Muscle of leg (tissue), 16 donors: Measurements from ENCODE around the gene RRM1. TPM values are rescaled to one million over a fixed set of nuclear protein-coding genes. Genes with fewer than 3 reads are reported as not detected.
"Not testable (repeated sequence)": the region's sequence is repeated elsewhere in the genome, so short reads cannot be mapped to it uniquely, and the experiment has no call there.

Experiments used
- DNase-seq: peaks from one replicate; pipeline ENCODE4 v3.0.0; 2013
- H3K27ac ChIP-seq: one replicate; pipeline ENCODE4 v1.5.1; 2013; ENCODE audit warnings: mild to moderate bottlenecking, low read length, control low read depth
- H3K27me3 ChIP-seq: one replicate; pipeline ENCODE4 v1.6.1; 2013; ENCODE audit warnings: low read length; ENCODE audit not compliant: control insufficient read depth, insufficient read depth
- H3K36me3 ChIP-seq: one replicate; pipeline ENCODE4 v1.6.1; 2013; ENCODE audit warnings: low read length; ENCODE audit not compliant: control insufficient read depth, insufficient read depth
- H3K4me1 ChIP-seq: one replicate; pipeline ENCODE4 v1.6.1; 2013; ENCODE audit warnings: low read length; ENCODE audit not compliant: control insufficient read depth, insufficient read depth
- H3K4me3 ChIP-seq: one replicate; pipeline ENCODE4 v1.5.1; 2013; ENCODE audit warnings: low read length, control low read depth
- H3K9me3 ChIP-seq: replicated peaks from 2 replicates; pipeline ENCODE4 v1.6.1; 2013; ENCODE audit warnings: low read depth, low read length; ENCODE audit not compliant: control insufficient read depth
- WGBS: methylation state at CpG from one replicate; pipeline ENCODE4 v1.1.5; 2013; ENCODE audit warnings: missing lambda C conversion rate; ENCODE audit not compliant: insufficient coverage; 5-methylcytosine and 5-hydroxymethylcytosine counted together
- long read RNA-seq, 11 donors: transcript quantifications; one replicate each; lab custom pipeline, GENCODE V29; 2026
- polyA plus RNA-seq, 8 donors: library from polyadenylated mRNA; unstranded; fragments of 120-200 nt; gene quantifications; one replicate each; pipeline versions ENCODE4 v1.2.1 to v1.2.3, GENCODE V29; 2013; ENCODE audit warnings: inconsistent platforms in 1 of 8, low replicate concordance in 1 of 8; ENCODE audit not compliant: insufficient read length in 8 of 8, insufficient read depth in 1 of 8
- total RNA-seq: library from RNA; stranded (reverse); fragments of 120-200 nt; gene quantifications from one replicate; pipeline ENCODE4 v1.2.4, GENCODE V29; 2013

The RRM1 gene
- total RNA-seq (48.2 TPM), polyA plus RNA-seq (10 to 100 TPM; 35.8 to 50.7 (median 43.7) TPM)
- long read RNA-seq, donor 1, partial matches to known transcripts: 6 of 10 reads
- long read RNA-seq, donor 1, other reads (novel, unspliced or antisense): 0 of 10 reads
- long read RNA-seq, donor 2, partial matches to known transcripts: 0 of 1 reads
- long read RNA-seq, donor 2, other reads (novel, unspliced or antisense): 0 of 1 reads
- long read RNA-seq, donor 3, transcript RRM1-201 (19 exons, 3,076 nt): major isoform, 9 of 24 reads
- long read RNA-seq, donor 3, partial matches to known transcripts: 14 of 24 reads
- long read RNA-seq, donor 3, other reads (novel, unspliced or antisense): 0 of 24 reads
- long read RNA-seq, donor 4, partial matches to known transcripts: 0 of 4 reads
- long read RNA-seq, donor 4, other reads (novel, unspliced or antisense): 0 of 4 reads
- long read RNA-seq, donor 5, transcript RRM1-201 (19 exons, 3,076 nt): major isoform, 22 of 89 reads
- long read RNA-seq, donor 5, partial matches to known transcripts: 67 of 89 reads
- long read RNA-seq, donor 5, other reads (novel, unspliced or antisense): 0 of 89 reads
- long read RNA-seq, donor 6, transcript RRM1-201 (19 exons, 3,076 nt): major isoform, 12 of 22 reads
- long read RNA-seq, donor 6, partial matches to known transcripts: 10 of 22 reads
- long read RNA-seq, donor 6, other reads (novel, unspliced or antisense): 0 of 22 reads
- long read RNA-seq, donor 7, transcript RRM1-201 (19 exons, 3,076 nt): major isoform, 7 of 51 reads
- long read RNA-seq, donor 7, partial matches to known transcripts: 44 of 51 reads
- long read RNA-seq, donor 7, other reads (novel, unspliced or antisense): 0 of 51 reads
- long read RNA-seq, donor 8, transcript RRM1-201 (19 exons, 3,076 nt): major isoform, 6 of 30 reads
- long read RNA-seq, donor 8, partial matches to known transcripts: 24 of 30 reads
- long read RNA-seq, donor 8, other reads (novel, unspliced or antisense): 0 of 30 reads
- long read RNA-seq, donor 9, transcript RRM1-201 (19 exons, 3,076 nt): major isoform, 6 of 18 reads
- long read RNA-seq, donor 9, partial matches to known transcripts: 10 of 18 reads
- long read RNA-seq, donor 9, other reads (novel, unspliced or antisense): 0 of 18 reads
- long read RNA-seq, donor 10, transcript RRM1-201 (19 exons, 3,076 nt): major isoform, 15 of 48 reads
- long read RNA-seq, donor 10, partial matches to known transcripts: 32 of 48 reads
- long read RNA-seq, donor 10, other reads (novel, unspliced or antisense): 0 of 48 reads
- long read RNA-seq, donor 11, transcript RRM1-201 (19 exons, 3,076 nt): major isoform, 11 of 29 reads
- long read RNA-seq, donor 11, partial matches to known transcripts: 18 of 29 reads
- long read RNA-seq, donor 11, other reads (novel, unspliced or antisense): 0 of 29 reads

DNA sequence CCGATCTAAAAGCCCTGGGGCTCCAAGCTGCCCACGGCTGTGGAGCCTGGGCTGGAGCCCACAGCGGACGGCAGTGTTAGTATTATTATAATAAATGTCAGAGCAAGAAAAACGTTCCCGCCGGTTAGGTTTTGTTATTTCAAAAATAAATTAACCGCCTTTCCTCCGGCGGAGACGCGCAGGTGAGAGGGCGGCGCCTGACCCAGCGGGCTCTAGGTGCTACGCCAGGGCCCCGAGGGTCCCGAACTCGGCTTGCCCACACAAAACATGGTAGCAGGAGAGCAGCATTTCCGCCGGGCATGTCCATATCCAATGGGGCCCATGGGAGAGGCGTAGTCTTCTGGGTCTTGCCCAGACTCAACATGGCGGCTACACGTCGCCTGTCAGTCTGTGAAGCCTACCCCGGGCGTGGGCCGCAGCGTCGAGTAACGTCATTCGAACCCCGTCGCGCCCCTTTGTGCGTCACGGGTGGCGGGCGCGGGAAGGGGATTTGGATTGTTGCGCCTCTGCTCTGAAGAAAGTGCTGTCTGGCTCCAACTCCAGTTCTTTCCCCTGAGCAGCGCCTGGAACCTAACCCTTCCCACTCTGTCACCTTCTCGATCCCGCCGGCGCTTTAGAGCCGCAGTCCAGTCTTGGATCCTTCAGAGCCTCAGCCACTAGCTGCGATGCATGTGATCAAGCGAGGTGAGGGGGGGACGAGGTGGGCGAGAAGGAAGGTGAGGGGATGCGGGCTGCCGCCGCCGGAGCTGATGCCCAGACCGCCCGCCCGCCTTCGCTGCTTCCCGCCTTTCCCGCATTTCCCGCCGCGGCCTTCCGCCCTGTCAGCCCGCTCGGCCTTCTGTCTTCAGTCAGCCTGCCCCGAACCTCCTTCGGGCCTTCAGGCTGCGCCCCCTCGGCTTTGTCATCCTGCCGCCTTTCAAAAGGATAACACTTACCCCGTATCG is at the start of gene RRM1:
TSS of gene RRM1 (plus strand) at position 452 of the 944 bp plus-strand sequence. CDS start at position 666, 214 bp downstream.
- Histone ChIP-seq H3K36me3 (peaks cover 19% of the 10 kb centered on the region), H3K27ac (peak within 1 kb of the TSS; percentile 99), H3K27me3 (no peaks in the 10 kb centered on the region), H3K9me3 (no peaks in the 10 kb centered on the region), H3K4me3 (peak within 1 kb of the TSS; percentile 79), H3K4me1 (peaks cover 14% of the 10 kb centered on the region)
- under 1% methylated on average over 65 of the region's 74 CpGs for WGBS
- peak; percentile 98 for DNase-seq

DNA sequence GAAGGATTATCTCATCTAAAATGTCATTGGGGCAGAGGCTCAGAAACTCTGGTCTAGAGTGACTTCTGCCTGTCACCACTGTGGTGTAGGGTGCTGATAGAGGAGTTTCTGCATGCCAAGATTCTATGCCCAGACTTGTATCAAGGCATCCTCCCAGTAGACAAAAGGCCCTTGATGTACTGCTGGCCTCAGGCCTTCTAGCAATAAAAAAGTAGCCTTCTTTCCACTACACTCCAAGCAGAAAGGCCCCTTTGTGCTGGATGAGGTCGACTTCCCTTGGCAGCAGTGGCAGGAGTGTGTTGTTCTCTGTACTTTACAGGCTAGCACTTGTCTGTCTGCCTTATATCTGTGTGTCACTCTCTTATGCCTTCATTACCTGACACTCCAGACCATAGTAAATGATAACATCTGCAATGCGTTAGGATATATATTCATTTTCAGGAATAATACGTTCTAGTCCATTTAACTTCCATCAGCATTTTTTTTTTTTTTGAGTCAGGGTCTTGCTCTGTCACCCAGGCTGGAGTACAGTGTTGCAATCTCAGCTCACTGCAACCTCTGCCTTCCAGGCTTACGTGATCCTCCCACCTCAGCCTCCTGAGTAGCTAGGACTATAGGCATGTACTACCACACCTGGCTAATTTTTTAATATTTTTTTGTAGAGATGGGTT is 49.5 kb upstream of the RRM1 start:
- DNase-seq: peak; percentile 28
- no peak overlapping the region for H3K27ac ChIP-seq
- peaks cover 17% of the 10 kb centered on the region for H3K4me1 ChIP-seq
- no CpG with 5 or more reads among the region's 4 CpGs for WGBS
- H3K36me3 ChIP-seq: no peaks in the 10 kb centered on the region
- H3K4me3 ChIP-seq: no peak overlapping the region
- no peaks in the 10 kb centered on the region for H3K27me3 ChIP-seq
- H3K9me3 ChIP-seq: no peaks in the 10 kb centered on the region

DNA sequence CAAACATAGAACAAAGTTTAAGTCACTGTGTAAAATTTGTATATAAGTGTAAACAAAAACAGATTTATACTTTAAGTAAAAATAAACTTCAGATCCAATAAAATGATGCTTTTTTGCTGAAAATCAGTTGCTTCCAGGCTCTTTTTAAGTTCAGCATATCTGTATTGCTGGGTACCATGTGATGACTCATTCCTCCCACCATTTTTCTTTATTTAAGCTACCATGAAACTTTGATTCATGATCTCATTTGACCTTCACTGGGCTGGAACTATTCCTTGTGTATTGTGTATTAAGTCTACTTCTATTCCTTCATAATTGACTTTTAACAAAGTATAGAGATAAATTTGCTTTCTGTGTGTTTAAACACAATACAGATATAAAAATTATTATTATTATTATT is 46.3 kb upstream of the RRM1 start:
- no peak for DNase-seq
- no peaks in the 10 kb centered on the region for H3K36me3 ChIP-seq
- peaks cover 13% of the 10 kb centered on the region for H3K4me1 ChIP-seq
- no peak overlapping the region for H3K27ac ChIP-seq
- no peak overlapping the region for H3K4me3 ChIP-seq
- no peaks in the 10 kb centered on the region for H3K27me3 ChIP-seq
- H3K9me3 ChIP-seq: no peaks in the 10 kb centered on the region

DNA sequence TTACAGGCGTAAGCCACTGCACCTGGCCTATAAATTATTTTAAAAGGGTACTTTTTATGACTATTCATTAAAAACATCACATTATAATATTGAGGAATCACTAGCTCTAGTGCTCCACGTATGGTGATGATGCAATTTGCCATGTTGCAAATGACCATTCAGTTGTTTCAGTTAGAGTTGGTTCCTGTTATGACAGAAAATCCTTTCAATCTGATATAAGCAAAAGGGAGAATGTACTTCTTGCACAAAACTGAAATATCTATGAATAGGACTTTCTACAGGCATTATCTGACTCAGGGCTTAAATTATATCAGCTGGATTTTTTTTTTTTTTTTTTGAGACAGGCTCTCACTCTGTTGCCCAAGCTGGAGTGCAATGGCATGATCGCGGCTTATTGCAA is 45.6 kb upstream of the RRM1 start:
- DNase-seq: no peak
- no peak overlapping the region for H3K4me3 ChIP-seq
- H3K27me3 ChIP-seq: no peaks in the 10 kb centered on the region
- WGBS: no CpG with 5 or more reads among the region's 4 CpGs
- no peaks in the 10 kb centered on the region for H3K36me3 ChIP-seq
- no peak overlapping the region for H3K27ac ChIP-seq
- H3K4me1 ChIP-seq: peaks cover 11% of the 10 kb centered on the region
- no peaks in the 10 kb centered on the region for H3K9me3 ChIP-seq

DNA sequence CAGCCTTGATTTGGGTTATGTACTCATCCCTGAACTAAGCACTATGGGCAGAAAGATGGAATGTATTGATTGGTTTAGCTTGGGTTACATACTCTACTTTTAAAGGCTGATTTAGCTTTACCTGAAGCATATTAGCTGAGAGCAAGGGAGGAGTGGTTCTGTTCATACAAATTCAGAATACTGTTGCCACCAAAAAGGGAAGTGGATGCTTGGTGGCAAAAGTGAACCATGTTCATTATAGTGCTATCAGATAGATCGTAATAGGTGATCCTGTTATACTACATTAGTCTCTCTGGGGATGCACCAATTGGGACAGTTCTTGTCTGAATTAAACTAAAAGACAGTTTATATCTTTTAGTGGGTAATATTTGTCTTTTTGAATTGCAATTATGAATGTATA is 44.5 kb upstream of the RRM1 start:
- no peak for DNase-seq

DNA sequence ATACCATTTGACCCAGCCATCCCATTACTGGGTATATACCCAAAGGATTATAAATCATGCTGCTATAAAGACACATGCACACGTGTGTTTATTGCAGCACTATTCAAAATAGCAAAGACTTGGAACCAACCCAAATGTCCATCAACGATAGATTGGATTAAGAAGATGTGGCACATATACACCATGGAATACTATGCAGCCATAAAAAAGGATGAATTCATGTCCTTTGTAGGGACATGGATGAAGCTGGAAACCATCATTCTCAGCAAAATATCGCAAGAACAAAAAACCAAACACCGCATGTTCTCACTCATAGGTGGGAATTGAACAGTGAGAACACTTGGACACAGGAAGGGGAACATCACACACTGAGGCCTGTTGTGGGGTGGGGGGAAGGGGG is 41.4 kb upstream of the RRM1 start:
- no CpG with 5 or more reads among the region's 4 CpGs for WGBS
- H3K27me3 ChIP-seq, H3K4me3 ChIP-seq: not testable (repeated sequence)

More for the DNA sequence above, 44.5 kb upstream of the RRM1 start:
- Histone ChIP-seq H3K27ac (no peak overlapping the region), H3K36me3 (no peaks in the 10 kb centered on the region), H3K4me1 (peaks cover 4% of the 10 kb centered on the region), H3K27me3 (no peaks in the 10 kb centered on the region), H3K9me3 (no peaks in the 10 kb centered on the region), H3K4me3 (no peak overlapping the region)
- no CpG with 5 or more reads among the region's 1 CpG for WGBS

DNA sequence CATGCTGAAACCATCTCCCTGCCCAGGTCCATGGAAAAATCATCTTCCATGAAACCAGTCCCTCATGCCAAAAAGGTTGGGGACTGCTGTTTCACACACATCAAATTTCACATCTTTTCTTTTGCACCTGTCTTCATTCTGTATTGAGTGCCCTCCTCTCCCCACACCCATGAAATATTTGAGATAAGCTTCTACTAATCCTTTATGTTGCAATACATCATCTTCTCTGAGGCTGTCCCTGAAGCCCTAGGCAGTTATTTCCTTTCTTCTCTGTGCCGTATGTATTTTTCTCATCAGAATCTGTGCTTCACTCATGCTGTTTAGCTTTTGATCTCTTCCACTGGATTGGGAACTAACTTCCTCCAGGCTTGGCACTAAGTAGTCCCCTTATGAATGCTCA is 40.0 kb upstream of the RRM1 start:
- H3K4me3 ChIP-seq: no peak overlapping the region
- no peaks in the 10 kb centered on the region for H3K9me3 ChIP-seq
- peaks cover 4% of the 10 kb centered on the region for H3K4me1 ChIP-seq
- H3K27me3 ChIP-seq: no peaks in the 10 kb centered on the region
- no peak overlapping the region for H3K27ac ChIP-seq
- H3K36me3 ChIP-seq: peaks cover 19% of the 10 kb centered on the region
- WGBS: no CpG with 5 or more reads among the region's 1 CpG
- no peak for DNase-seq

More for the DNA sequence above, 41.4 kb upstream of the RRM1 start:
- peaks cover 12% of the 10 kb centered on the region for H3K36me3 ChIP-seq
- H3K27ac ChIP-seq, H3K4me1 ChIP-seq, DNase-seq, H3K9me3 ChIP-seq: not testable (repeated sequence)

DNA sequence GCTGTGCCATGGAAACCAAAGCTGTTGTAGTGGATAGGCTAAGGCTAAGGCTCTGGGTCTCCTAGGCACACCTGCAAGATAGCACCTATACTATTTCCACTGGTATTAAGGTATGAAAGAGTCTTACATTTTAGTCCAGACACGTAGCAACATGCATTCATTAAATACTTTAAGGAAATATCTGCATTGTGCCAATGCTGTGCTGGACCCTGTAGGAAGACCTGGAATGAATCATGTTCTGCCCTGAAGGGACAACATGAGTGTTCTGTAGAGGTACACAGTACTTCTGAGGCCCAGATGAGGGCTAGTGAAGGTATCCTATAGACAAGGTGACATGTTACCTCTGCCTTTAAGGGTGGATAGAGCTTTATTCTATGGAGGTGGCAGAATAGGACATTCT is 35.2 kb upstream of the RRM1 start:
- WGBS: no CpG with 5 or more reads among the region's 1 CpG
- no peak for DNase-seq
- no peaks in the 10 kb centered on the region for H3K27me3 ChIP-seq
- peaks cover under 1% of the 10 kb centered on the region for H3K4me1 ChIP-seq
- H3K27ac ChIP-seq: no peak overlapping the region
- no peaks in the 10 kb centered on the region for H3K9me3 ChIP-seq
- peaks cover 32% of the 10 kb centered on the region for H3K36me3 ChIP-seq
- H3K4me3 ChIP-seq: no peak overlapping the region
